H1 (cell line): ENCODE data around the gene PRDX2. TPM values are rescaled to one million over a fixed set of nuclear protein-coding genes. Genes with fewer than 3 reads are reported as not detected.

Experiments
- polyA plus RNA-seq, 7 experiments: library from polyadenylated mRNA; depleted of rRNA in 3 of 7; stranded (reverse) in 5 of 7; unstranded in 2 of 7; fragments of >200 nt in 5 of 7; fragments of 200-250 nt in 2 of 7; gene quantifications; 1 replicate in 5 of 7; 2 replicates in 1 of 7; 4 replicates in 1 of 7; pipeline versions ENCODE4 v1.2.1 to v1.2.3, GENCODE V29; 2011 to 2013; ENCODE audit warnings: missing spikeins in 2 of 7, mixed read lengths in 2 of 7
- total RNA-seq: library from RNA; stranded (reverse); fragmentation: NEBNext Ultra II Directional; extraction: Animal tissue kit (Norgen Biotek cat#: 25700); gene quantifications from 2 replicates; pipeline ENCODE4 v1.2.1, GENCODE V29; 2021
- TF ChIP-seq, protein P1 (sequence below): IDR thresholded peaks from 2 replicates; pipeline ENCODE4 v1.6.1; 2011; ENCODE audit warnings: low read length, improper control_type of control experiment

PRDX2 gene
- total and polyA plus RNA-seq, 2 of the 8 experiments (the other 6 are each of a cell fraction or from before 2014, with no cell fraction given) = 380 to 748 TPM

DNA sequence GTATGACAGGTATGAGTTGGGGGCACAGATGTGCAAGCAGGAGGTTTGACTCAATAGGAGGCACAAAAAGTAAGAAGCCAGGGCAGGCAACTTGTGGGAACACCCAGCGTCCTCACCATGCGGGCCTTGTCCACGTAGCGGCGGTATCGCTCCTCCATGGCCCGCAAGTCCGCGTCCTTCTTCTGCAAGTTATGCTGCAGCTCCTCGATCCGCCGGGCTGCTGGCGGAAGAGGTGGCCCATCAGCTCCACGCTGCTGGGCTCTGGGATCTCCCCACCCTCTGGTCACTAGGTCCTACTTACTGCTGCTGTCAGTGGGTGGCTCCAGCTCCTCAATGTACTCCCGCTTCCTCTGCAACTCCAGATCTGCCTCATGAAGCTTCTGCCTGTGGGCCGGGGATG, 36.9 kb downstream of the PRDX2 start (continued):
- TF ChIP-seq, protein P1, sequence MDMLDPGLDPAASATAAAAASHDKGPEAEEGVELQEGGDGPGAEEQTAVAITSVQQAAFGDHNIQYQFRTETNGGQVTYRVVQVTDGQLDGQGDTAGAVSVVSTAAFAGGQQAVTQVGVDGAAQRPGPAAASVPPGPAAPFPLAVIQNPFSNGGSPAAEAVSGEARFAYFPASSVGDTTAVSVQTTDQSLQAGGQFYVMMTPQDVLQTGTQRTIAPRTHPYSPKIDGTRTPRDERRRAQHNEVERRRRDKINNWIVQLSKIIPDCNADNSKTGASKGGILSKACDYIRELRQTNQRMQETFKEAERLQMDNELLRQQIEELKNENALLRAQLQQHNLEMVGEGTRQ = no peak
